Heart left ventricle (tissue), 16 donors: ENCODE measurements around the gene TACR1. TPM values are rescaled to one million over a fixed set of nuclear protein-coding genes. Genes with fewer than 3 reads are reported as not detected.

Experiments
- ATAC-seq, 4 donors: fragments of 200-7000 bp; cut with Tn5 transposase; one replicate each; pipeline ENCODE4 v1.9.1; 2020 to 2022; ENCODE audit warnings: moderate library complexity in 4 of 4, mild to moderate bottlenecking in 3 of 4, moderate number of reproducible peaks in 1 of 4
- DNase-seq, 5 donors: peaks; one replicate each; pipeline ENCODE4 v3.0.0-alpha.2; 2020
- H3K27ac ChIP-seq, 12 donors: fragments of 200-600 bp; sonication (generic) in 4 of 12; one replicate each; pipeline versions ENCODE4 v1.5.0 to v1.8.0; 2016 to 2022; ENCODE audit warnings: mild to moderate bottlenecking in 2 of 12
- H3K27me3 ChIP-seq, 9 donors: fragments of 200-600 bp; sonication (generic) in 2 of 9; one replicate each; pipeline versions ENCODE4 v1.5.1 to v1.8.0; 2016 to 2022; ENCODE audit warnings: mild to moderate bottlenecking in 3 of 9
- H3K36me3 ChIP-seq, 9 donors: fragments of 200-600 bp; sonication (generic) in 2 of 9; one replicate each; pipeline versions ENCODE4 v1.5.0 to v1.8.0; 2018 to 2022; ENCODE audit warnings: mild to moderate bottlenecking in 2 of 9
- H3K4me1 ChIP-seq, 12 donors: fragments of 200-600 bp; sonication (generic) in 4 of 12; one replicate each; pipeline versions ENCODE4 v1.5.0 to v1.8.0; 2016 to 2022; ENCODE audit warnings: mild to moderate bottlenecking in 3 of 12
- H3K4me3 ChIP-seq, 12 donors: fragments of 200-600 bp; sonication (generic) in 4 of 12; one replicate each; pipeline versions ENCODE4 v1.5.0 to v1.8.0; 2017 to 2022; ENCODE audit warnings: mild to moderate bottlenecking in 9 of 12, moderate library complexity in 4 of 12
- H3K9me3 ChIP-seq, 12 donors: fragments of 200-600 bp; sonication (generic) in 4 of 12; one replicate each; pipeline versions ENCODE4 v1.5.0 to v1.8.0; 2016 to 2022; ENCODE audit warnings: mild to moderate bottlenecking in 1 of 12
- POLR2A ChIP-seq, 2 donors: fragments of 450-650 bp; IDR thresholded peaks; one replicate each; pipeline ENCODE4 v1.6.1; 2017; ENCODE audit warnings: antibody characterized with exemption in 2 of 2, mild to moderate bottlenecking in 2 of 2, moderate library complexity in 2 of 2
- WGBS, 4 donors: extraction: QIAGEN DNeasy Blood & Tissue Kit in 2 of 4; methylation state at CpG; one replicate each; pipeline versions ENCODE4 v1.1.5 to v1.1.7; 2013 to 2018; 5-methylcytosine and 5-hydroxymethylcytosine counted together
- intact Hi-C, 10 donors: fragments of 100-400 bp; cut with DNase I; formaldehyde crosslinking; loops; one replicate each; pipeline versions ENCODE4 v1.11.1 to v1.14.2; 2022
- polyA plus RNA-seq, 2 donors: library from polyadenylated mRNA; stranded (reverse); fragments of 200-250 nt; gene quantifications; one replicate each; pipeline ENCODE4 v1.2.3, GENCODE V29; 2013
- total RNA-seq, 9 donors: library from RNA; depleted of rRNA in 2 of 9; stranded (reverse); fragments of >200 nt in 2 of 9; fragmentation: NEBNext Ultra II Directional in 3 of 9; extraction: Animal tissue kit (Norgen Biotek cat#: 25700) in 3 of 9; gene quantifications; one replicate each; pipeline versions ENCODE4 v1.1.0 to v1.2.4, GENCODE V29; 2016 to 2023
- TF ChIP-seq, protein P1 (sequence below), 12 donors: fragments of 200-600 bp; sonication (generic) in 4 of 12; IDR thresholded peaks; one replicate each; pipeline versions ENCODE4 v1.5.0 to v1.8.0; 2018 to 2022; ENCODE audit warnings: antibody characterized with exemption in 12 of 12, mild to moderate bottlenecking in 5 of 12
- donor health status: ischemic (EF 13 %, LVEDD 7.1; RV severe dilation, severe dysfunction).
- donor health status: healthy with polysubstance abuse.
- donor health status: DM: no; HTN: yes; CAD: no.
- donor health status: DM: no; HTN: no; CAD: no.
- donor health status: ischemic (EF 25% LVEDD 6.9; RV normal size, moderate dysfunction).
- donor health status: ischemic (EF 25% LVEDD 5.7; RV mildly dilated, moderate dysfunction).
- donor health status: healthy.
- donor health status: DM: yes; HTN: yes; CAD: no.
- donor health status: ischemic (EF 35%, LVEDD 5.7; RV mildly dilated, moderate dysfunction).
- donor health status: nonischemic (EF 11% LVEDD 7.7; RV severe dilation, severe dysfunction).
- donor health status: DM: yes; HTN: yes; CAD: no.
- donor health status: PGD.
- donor health status: ischemic (EF 29% LVEDD 5.4; RV normal size, mild dysfunction).
- donor health status: nonischemic (EF 23%, LVEDD 6.1; RV moderate dilation, normal function).

TACR1 gene
- total and polyA plus RNA-seq, 11 donors: 0.01 to 0.59 (median 0.35) TPM; not detected in 4

GRCh38 chr2:75055820-75056675 is 143.3 kb downstream of the TACR1 start:
- H3K9me3 ChIP-seq: no peaks in the 10 kb centered on the region
- no peak for TF ChIP-seq POLR2A (IDR thresholded peaks at IDR 0.05)
- TF ChIP-seq, protein P1, sequence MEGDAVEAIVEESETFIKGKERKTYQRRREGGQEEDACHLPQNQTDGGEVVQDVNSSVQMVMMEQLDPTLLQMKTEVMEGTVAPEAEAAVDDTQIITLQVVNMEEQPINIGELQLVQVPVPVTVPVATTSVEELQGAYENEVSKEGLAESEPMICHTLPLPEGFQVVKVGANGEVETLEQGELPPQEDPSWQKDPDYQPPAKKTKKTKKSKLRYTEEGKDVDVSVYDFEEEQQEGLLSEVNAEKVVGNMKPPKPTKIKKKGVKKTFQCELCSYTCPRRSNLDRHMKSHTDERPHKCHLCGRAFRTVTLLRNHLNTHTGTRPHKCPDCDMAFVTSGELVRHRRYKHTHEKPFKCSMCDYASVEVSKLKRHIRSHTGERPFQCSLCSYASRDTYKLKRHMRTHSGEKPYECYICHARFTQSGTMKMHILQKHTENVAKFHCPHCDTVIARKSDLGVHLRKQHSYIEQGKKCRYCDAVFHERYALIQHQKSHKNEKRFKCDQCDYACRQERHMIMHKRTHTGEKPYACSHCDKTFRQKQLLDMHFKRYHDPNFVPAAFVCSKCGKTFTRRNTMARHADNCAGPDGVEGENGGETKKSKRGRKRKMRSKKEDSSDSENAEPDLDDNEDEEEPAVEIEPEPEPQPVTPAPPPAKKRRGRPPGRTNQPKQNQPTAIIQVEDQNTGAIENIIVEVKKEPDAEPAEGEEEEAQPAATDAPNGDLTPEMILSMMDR (IDR thresholded peaks at IDR 0.05): no peak
- H3K4me1 ChIP-seq: peaks cover 0 to 2% (median 0%) of the 10 kb centered on the region in 12 donors
- ATAC-seq (no peak), DNase-seq (no peak)
- peak overlapping the region in 8 of 12 donors; percentile 1 to 65 (median 32) for H3K27ac ChIP-seq
- no peak overlapping the region for H3K4me3 ChIP-seq
- no peaks in the 10 kb centered on the region for H3K27me3 ChIP-seq
- intact Hi-C loops: loop anchor here in 2 of 10 donors (5.0 to 10.0 kb wide), 2 partner anchors 131 to 351 kb away; no protein-coding TSS in a partner anchor
- WGBS, 4 donors: 54 to 74% (median 63%) methylated on average over 10 of the region's 10 CpGs
- no peaks in the 10 kb centered on the region for H3K36me3 ChIP-seq

DNA sequence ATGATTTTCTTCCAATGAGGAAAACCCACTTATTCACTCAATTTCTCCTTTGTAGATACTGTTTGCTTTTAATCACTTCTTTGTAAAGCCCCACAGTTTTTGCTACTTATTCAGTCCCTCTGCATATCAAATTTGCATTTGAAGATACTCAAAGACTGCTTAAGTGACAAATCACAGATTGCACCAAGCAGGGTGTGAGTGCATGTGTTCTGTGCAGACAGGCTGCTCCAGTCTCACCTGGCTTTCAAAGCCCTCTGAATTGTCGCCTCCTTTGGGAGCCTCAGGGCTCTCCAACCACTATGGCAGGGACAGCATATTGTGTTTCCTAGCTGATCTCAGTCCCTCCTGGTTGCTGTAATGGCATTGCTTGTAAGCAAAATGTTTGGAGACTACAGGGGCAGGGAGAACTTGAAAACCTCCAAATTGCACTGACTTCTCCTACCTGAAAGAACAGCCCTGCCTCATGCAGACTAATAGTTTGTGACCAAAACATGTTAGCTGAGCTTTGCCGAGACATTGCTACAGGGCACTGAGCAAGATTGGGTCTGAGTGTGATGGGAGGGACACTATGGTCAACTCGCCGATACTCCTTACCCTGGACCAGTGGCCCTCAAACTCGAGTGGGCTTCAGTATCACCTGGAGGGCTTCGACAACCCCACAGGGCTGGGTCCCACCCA is 144.0 kb downstream of the TACR1 start:
- DNase-seq (no peak), ATAC-seq (no peak)
- Histone ChIP-seq H3K4me1 (peaks cover 0 to 2% (median 0%) of the 10 kb centered on the region in 12 donors), H3K36me3 (no peaks in the 10 kb centered on the region), H3K27me3 (no peaks in the 10 kb centered on the region), H3K9me3 (no peaks in the 10 kb centered on the region), H3K27ac (peak overlapping the region in 3 of 12 donors; percentile 19 to 65 (median 60)), H3K4me3 (no peak overlapping the region)
- TF ChIP-seq, protein P1 (IDR thresholded peaks at IDR 0.05): no peak
- no peak for TF ChIP-seq POLR2A (IDR thresholded peaks at IDR 0.05)
- 87 to 88% (median 88%) methylated on average over 5 to 6 of the region's 6 CpGs for WGBS, 4 donors
- intact Hi-C loops: loop anchor here in 2 of 10 donors (5.0 to 10.0 kb wide), 2 partner anchors 130 to 352 kb away; no protein-coding TSS in a partner anchor

DNA sequence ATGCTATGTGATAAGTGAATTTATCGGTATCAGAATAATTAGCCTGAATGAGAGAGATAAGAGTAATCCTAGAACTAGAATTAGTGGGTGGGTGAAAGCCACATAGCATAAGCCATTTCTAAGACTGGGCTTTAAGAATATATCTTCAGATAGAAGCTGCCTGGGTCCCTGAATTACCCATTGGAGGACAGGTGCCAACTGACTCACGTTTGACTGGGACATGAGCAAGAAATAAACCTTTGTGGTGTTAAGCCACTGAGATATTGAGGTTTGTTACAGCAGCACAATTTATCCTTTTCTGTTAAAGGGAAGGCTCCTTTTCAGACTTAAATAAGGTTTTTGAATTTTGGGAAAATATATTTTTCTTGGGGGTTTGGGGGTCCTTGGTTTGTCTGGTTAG is 145.0 kb downstream of the TACR1 start:
- Histone ChIP-seq H3K4me3 (no peak overlapping the region), H3K27me3 (no peaks in the 10 kb centered on the region), H3K4me1 (peaks cover 0 to 2% (median 0%) of the 10 kb centered on the region in 12 donors), H3K9me3 (no peaks in the 10 kb centered on the region), H3K27ac (no peak overlapping the region), H3K36me3 (no peaks in the 10 kb centered on the region)
- intact Hi-C loops: loop anchor here in 1 of 10 donors (10.0 kb wide), 1 partner anchor 129 kb away; no protein-coding TSS in a partner anchor
- TF ChIP-seq, protein P1 (IDR thresholded peaks at IDR 0.05): no peak
- no peak for TF ChIP-seq POLR2A (IDR thresholded peaks at IDR 0.05)
- no peak for ATAC-seq
- WGBS, 4 donors: 75 to 88% (median 85%) methylated on average over 2 of the region's 2 CpGs
- no peak for DNase-seq
